HUES6 (cell line): ENCODE measurements around the gene DEPDC7.
"Not testable (repeated sequence)": the region's sequence is repeated elsewhere in the genome, so short reads cannot be mapped to it uniquely, and the experiment has no call there.

Experiments
- H3K27ac ChIP-seq: 2 replicates; pipeline ENCODE4 v1.7.0; 2013; ENCODE audit warnings: low read depth, mild to moderate bottlenecking, low read length, inconsistent platforms
- H3K27me3 ChIP-seq: 2 replicates; pipeline ENCODE4 v1.6.1; 2013; ENCODE audit warnings: low read length; ENCODE audit not compliant: control insufficient read depth, insufficient read depth
- H3K36me3 ChIP-seq: 2 replicates; pipeline ENCODE4 v1.6.1; 2013; ENCODE audit warnings: low read length; ENCODE audit not compliant: control insufficient read depth, insufficient read depth
- H3K4me1 ChIP-seq: 2 replicates; pipeline ENCODE4 v1.6.1; 2013; ENCODE audit warnings: low read length; ENCODE audit not compliant: control insufficient read depth, insufficient read depth
- H3K4me3 ChIP-seq: 2 replicates; pipeline ENCODE4 v1.5.1; 2013; ENCODE audit warnings: low read depth, low read length
- H3K9ac ChIP-seq: one replicate; pipeline ENCODE4 v1.6.1; 2013; ENCODE audit warnings: mild to moderate bottlenecking, low read length
- H3K9me3 ChIP-seq: 2 replicates; pipeline ENCODE4 v1.6.1; 2013; ENCODE audit warnings: low read depth, low read length; ENCODE audit not compliant: control insufficient read depth, insufficient read depth

Gene DEPDC7

DNA sequence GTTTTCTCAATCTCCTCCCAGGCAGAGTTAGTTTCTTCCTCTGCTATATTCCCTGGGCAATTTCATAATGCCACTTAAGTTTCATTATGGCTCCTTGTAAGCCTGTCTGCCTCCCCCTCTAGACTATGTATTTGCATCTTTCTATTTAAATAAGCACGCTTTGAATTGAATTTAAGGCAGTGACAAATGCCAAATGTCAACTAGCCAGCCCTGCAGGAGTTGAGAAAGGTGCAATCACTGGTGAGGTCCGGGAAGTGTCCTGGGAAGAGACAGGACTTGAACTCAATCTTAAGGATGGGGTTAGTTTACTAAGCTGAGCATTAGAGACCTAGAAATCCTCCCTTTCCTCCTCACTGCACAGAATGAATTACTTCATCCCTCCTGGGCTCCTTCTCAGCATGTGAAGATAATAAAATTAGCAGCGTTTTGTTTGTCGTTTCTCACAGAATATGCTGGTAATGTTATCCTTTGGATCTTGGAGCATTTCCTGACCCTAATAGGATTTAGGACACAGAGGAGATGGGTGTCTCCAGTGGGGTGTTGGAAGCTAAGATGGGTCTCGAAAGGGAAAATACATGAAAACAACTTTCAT, 25.3 kb downstream of the DEPDC7 start:
- H3K36me3 ChIP-seq, result peaks cover 24% of the 10 kb centered on the region
- H3K4me3 ChIP-seq, result peak overlapping the region; percentile 85
- no peaks in the 10 kb centered on the region for H3K27me3 ChIP-seq
- peaks cover 10% of the 10 kb centered on the region for H3K4me1 ChIP-seq
- H3K9me3 ChIP-seq, result peaks cover 9% of the 10 kb centered on the region; the same call in 1 of the 2 replicates
- no peak overlapping the region for H3K27ac ChIP-seq
- H3K9ac ChIP-seq, result no peak overlapping the region

DNA sequence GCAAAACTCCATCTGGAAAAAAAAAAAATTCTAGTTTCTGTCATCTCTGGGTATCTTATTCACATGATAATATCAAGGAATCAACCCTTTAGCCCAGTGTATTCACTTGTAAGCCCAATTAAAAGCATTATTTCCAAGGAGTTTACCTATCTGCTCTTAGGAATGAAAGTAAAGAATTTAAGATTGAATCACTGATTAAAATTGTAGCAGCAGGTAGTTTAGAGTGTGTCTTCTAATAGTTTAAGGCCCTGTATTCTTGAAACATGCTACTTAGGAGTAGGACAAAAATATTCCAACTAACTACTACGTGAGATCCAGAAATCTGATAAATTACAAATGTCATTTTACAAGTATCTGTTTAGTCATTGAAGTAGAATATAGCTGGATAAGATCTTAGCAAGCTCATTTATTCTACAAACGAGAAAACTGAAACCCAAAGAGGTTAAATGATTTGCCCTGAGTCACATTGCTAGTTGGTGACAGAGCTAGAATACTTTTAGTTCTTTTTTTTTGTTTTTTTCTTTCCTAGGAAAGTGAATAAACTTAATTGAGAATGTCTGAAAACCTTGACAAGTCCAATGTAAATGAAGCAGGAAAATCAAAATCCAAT, 27.6 kb downstream of the DEPDC7 start:
- Histone ChIP-seq H3K4me1 (peaks cover 10% of the 10 kb centered on the region), H3K9me3 (peaks cover 9% of the 10 kb centered on the region; the same call in 1 of the 2 replicates), H3K27ac (no peak overlapping the region), H3K4me3 (no peak overlapping the region), H3K36me3 (peaks cover 35% of the 10 kb centered on the region), H3K27me3 (no peaks in the 10 kb centered on the region), H3K9ac (no peak overlapping the region)

DNA sequence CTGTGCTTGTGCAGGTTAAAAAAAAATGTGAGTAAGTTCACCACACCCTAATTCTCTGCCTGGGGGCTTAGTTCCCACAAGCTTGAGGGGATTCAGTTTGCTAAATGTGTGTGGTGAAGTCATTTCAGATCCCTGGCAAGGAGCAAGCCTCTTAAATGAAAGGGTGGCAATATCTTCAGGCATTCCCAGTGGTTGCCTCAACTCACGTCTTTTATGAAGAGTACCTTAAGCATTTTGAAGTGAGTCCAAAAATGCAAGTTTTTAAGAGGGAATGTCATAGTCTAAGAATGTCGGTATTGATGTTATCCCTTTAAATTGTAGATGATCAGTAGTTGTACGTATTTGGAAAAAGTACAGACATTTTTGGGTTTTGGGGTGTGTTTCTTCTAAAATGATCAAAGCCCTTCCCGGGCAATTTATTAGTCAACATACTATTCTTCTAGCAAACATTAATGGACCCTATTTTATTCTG, 28.6 kb downstream of the DEPDC7 start:
- Histone ChIP-seq H3K4me1 (peaks cover 12% of the 10 kb centered on the region), H3K9ac (no peak overlapping the region), H3K36me3 (peaks cover 35% of the 10 kb centered on the region), H3K9me3 (peaks cover 9% of the 10 kb centered on the region; the same call in 1 of the 2 replicates), H3K27me3 (no peaks in the 10 kb centered on the region), H3K4me3 (no peak overlapping the region), H3K27ac (no peak overlapping the region)

DNA sequence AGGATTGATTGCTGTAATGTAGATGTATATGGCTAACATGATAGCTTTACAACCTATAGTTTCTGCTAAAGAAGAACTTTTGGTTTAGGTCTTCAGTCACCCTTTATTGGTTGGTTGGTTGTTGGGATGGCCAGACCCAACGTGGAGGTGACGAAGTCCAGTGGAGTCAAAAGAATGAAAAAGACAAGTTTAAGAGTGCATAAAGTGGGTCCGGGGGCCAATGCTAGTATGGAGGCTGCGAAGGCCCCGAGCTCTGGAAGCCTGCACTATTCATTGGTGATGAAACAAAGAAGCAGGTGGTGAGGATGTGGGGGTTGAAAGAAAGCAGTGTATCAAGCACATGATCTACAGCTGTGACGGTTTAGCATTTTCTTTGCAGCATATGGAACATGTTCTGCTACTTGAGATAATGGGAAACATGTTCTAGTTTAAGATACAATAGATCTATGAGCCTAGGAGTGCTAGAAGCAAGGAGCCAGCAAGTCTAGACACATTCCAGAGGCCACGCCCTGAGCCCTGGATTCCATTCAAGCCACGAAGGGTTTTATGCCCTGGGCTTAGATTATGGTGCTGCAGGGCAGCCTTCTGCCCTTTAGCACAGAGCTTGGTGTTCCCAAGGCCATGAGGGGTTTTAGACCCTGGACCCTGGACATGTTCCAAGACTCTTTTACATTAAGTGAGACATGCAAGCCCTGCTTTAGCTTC, 30.0 kb downstream of the DEPDC7 start:
- peaks cover 35% of the 10 kb centered on the region for H3K36me3 ChIP-seq
- peaks cover 9% of the 10 kb centered on the region; the same call in 1 of the 2 replicates for H3K9me3 ChIP-seq

DNA sequence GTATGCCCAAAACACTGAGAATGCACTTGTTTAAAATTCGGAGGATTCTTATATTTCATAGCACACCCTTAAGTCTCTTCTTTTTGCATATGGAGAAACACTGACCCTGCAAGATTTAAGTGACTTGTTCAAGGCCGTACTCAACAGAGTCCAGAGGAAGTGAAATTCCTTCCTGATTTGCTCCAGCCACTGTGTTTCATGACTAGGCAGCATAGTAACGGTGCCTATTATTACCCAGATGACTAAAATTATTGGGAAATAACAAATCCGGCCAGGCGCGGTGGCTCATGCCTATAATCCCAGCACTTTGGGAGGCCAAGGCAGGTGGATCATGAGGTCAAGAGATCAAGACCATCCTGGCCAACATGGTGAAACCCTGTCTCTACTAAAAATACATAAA, 33.0 kb downstream of the DEPDC7 start:
- H3K27me3 ChIP-seq, H3K9me3 ChIP-seq, H3K4me1 ChIP-seq, H3K9ac ChIP-seq, H3K27ac ChIP-seq, H3K4me3 ChIP-seq: not testable (repeated sequence)
- H3K36me3 ChIP-seq, result peaks cover 34% of the 10 kb centered on the region

More for the DNA sequence above, 30.0 kb downstream of the DEPDC7 start:
- no peak overlapping the region for H3K27ac ChIP-seq
- no peak overlapping the region for H3K4me3 ChIP-seq
- H3K4me1 ChIP-seq, result peaks cover 11% of the 10 kb centered on the region
- no peaks in the 10 kb centered on the region for H3K27me3 ChIP-seq
- no peak overlapping the region for H3K9ac ChIP-seq

DNA sequence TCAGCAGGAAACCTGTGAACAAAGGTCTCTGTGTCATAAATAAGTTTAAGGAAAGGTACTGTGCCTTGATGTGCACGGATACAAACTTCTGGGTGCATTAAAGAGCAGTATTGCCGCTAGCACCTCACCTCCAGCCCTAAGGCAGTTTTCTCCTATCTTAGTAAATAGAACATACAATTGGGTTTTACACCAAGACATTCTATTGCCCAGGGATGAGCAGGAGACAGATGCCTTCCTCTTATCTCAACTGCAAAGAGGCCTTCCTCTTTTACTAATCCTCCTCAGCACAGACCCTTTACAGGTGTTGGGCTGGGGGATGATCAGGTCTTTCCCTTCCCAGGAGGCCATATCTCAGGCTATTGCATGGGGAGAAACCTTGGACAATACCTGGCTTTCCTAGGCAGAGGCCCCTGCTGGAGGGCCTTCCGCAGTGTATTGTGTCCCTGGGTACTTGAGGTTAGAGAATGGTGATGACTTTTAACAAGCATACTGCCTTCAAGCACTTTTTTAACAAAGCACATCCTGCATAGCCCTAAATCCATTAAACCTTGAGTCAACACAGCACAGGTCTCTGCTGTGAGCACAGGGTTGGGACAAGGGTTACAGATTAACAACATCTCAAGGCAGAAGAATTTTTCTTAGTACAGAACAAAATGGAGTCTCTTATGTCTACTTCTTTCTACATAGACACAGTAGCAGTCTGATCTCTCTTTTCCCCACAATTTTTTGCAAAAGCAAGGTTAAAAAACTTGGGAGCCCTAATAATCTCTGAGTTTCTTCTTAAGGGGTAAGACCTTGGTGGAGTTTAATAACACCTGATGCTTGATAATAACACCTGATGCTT, 34.1 kb downstream of the DEPDC7 start:
- H3K27ac ChIP-seq, H3K9me3 ChIP-seq, H3K4me1 ChIP-seq, H3K4me3 ChIP-seq, H3K27me3 ChIP-seq, H3K9ac ChIP-seq: not testable (repeated sequence)
- peaks cover 23% of the 10 kb centered on the region for H3K36me3 ChIP-seq

GRCh38 chr11:33052231-33052630, 36.6 kb downstream of the DEPDC7 start:
- no peak overlapping the region for H3K27ac ChIP-seq
- no peaks in the 10 kb centered on the region for H3K27me3 ChIP-seq
- H3K9me3 ChIP-seq, result no peaks in the 10 kb centered on the region
- no peak overlapping the region for H3K4me3 ChIP-seq
- 0 out of 2 replicates have a peak, but pooled peaks cover 8% of the 10 kb centered on the region for H3K36me3 ChIP-seq
- peaks cover 6% of the 10 kb centered on the region for H3K4me1 ChIP-seq
- H3K9ac ChIP-seq, result no peak overlapping the region

- Histone ChIP-seq H3K27me3 (no peaks in the 10 kb centered on the region), H3K4me1 (no peaks in the 10 kb centered on the region), H3K4me3 (no peak overlapping the region), H3K9ac (no peak overlapping the region), H3K27ac (no peak overlapping the region), H3K9me3 (no peaks in the 10 kb centered on the region), H3K36me3 (peaks cover 24% of the 10 kb centered on the region)
Measured at GRCh38 chr11:33055375-33055774, 39.7 kb downstream of the DEPDC7 start.

DNA sequence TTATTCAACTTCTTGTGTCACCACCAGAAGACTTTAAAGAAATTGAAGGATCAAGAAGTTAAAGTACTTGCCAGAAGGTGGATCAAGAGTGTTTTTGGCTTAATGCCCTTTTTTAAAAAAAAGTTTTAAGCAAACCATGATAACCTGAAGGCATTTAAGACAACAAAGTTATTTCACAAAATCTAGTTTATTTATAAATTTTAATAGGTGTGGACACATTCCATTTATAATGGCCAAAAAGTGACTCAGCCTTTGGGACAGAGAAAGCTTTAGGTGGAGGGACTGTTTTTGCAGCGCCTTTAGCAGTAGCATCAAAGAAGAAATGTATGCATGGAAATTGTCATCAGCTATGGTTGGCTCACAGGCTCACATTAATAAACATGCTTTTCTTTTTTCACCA, 41.6 kb downstream of the DEPDC7 start:
- Histone ChIP-seq H3K27ac (no peak overlapping the region), H3K9me3 (no peaks in the 10 kb centered on the region), H3K4me3 (no peak overlapping the region), H3K4me1 (peaks cover 5% of the 10 kb centered on the region; the same call in 1 of the 2 replicates), H3K27me3 (no peaks in the 10 kb centered on the region), H3K36me3 (peaks cover 28% of the 10 kb centered on the region), H3K9ac (no peak overlapping the region)

DNA sequence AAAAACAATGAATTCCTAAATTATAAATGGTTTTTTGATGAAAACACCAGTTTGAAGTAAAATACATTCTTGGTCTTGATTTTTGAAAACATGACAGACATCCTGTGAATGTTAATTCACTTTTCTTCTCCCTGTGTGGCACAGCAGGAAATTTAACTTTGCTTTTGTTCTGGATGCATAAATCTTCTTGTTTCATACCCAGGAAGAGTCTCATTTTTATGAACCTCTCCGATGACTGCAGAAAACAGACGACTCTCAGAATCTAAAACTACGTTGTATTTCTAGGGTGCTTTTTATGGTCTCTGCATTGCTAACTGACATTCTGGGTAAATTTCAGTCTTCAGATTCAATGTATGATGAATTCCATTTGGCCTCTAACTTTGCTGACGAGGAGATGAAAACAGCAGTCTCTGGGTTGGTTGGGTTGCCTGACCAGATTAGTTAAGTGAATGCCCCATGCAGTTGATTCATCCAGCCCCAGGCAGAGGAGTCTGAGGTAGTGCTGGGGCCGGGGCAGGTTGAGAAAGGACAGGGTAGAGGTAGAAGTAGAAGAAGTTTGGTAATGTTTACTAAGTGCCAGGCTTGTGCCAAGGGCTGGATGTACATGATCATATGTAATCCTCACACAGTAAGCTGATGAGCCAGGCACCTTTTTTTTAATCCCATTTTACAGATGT, 43.8 kb downstream of the DEPDC7 start:
- no peak overlapping the region for H3K4me3 ChIP-seq
- no peak overlapping the region for H3K27ac ChIP-seq
- peaks cover 5% of the 10 kb centered on the region; the same call in 1 of the 2 replicates for H3K4me1 ChIP-seq

More for the DNA sequence above, 43.8 kb downstream of the DEPDC7 start:
- H3K27me3 ChIP-seq, result no peaks in the 10 kb centered on the region
- peaks cover 30% of the 10 kb centered on the region for H3K36me3 ChIP-seq
- H3K9me3 ChIP-seq, result no peaks in the 10 kb centered on the region
- no peak overlapping the region for H3K9ac ChIP-seq
